ENCODE results near the gene OLFML1. TPM values are rescaled to one million over a fixed set of nuclear protein-coding genes. Genes with fewer than 3 reads are reported as not detected.

Gene OLFML1
- total RNA-seq (2014; rRNA removed; shearing (Covaris generic); ENCODE audit: low replicate concordance), result not detected in 2 replicates

- no peak within 1 kb of the TSS for H3K4me3 ChIP-seq
- no peaks in the 10 kb centered on the region for H3K9me3 ChIP-seq
- DNase-seq, result no peak
- H3K27me3 ChIP-seq, result no peaks in the 10 kb centered on the region
- H3K36me3 ChIP-seq, result no peaks in the 10 kb centered on the region
Measured at GRCh38 chr11:7485186-7486097, at the start of gene OLFML1. TSS of gene OLFML1 (plus strand) at chr11:7485506. CDS start at chr11:7485876, 370 bp downstream.

GRCh38 chr11:7436146-7436545, 49.2 kb upstream of the OLFML1 start:
- no peak for DNase-seq
- H3K4me3 ChIP-seq, result no peak overlapping the region
- no peaks in the 10 kb centered on the region for H3K36me3 ChIP-seq
- no peaks in the 10 kb centered on the region for H3K9me3 ChIP-seq
- no peaks in the 10 kb centered on the region for H3K27me3 ChIP-seq

- no peaks in the 10 kb centered on the region for H3K36me3 ChIP-seq
- no peaks in the 10 kb centered on the region for H3K9me3 ChIP-seq
- no peaks in the 10 kb centered on the region for H3K27me3 ChIP-seq
- DNase-seq, result no peak
- no peak overlapping the region for H3K4me3 ChIP-seq
Measured at GRCh38 chr11:7436657-7437056, 48.6 kb upstream of the OLFML1 start.

DNA sequence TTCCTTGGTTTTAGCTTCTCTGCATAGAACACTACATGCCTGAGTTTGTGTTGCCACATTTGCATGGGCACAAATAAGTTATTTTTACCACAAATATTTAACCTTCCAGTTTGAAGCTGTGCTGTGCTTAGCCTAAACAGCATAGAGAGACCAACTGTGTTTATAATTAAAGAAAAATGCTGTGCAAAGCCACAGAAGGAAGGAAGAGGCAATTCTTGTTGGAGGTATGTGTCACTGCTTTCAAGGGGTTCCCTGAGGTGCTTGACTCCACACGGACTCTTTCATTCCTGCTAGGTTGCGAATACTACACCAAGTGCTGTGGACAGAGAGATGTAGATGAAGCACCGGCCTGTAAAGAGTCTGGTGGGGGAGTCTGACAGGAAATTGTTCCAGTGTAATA, 47.6 kb upstream of the OLFML1 start:
- DNase-seq, result no peak
- no peaks in the 10 kb centered on the region for H3K36me3 ChIP-seq
- no peaks in the 10 kb centered on the region for H3K9me3 ChIP-seq
- H3K4me3 ChIP-seq, result no peak overlapping the region
- H3K27me3 ChIP-seq, result no peaks in the 10 kb centered on the region

- Histone ChIP-seq H3K36me3 (no peaks in the 10 kb centered on the region), H3K27me3 (no peaks in the 10 kb centered on the region), H3K9me3 (no peaks in the 10 kb centered on the region), H3K4me3 (no peak overlapping the region)
- no peak for DNase-seq
Measured at GRCh38 chr11:7439746-7440320, 45.5 kb upstream of the OLFML1 start.

DNA sequence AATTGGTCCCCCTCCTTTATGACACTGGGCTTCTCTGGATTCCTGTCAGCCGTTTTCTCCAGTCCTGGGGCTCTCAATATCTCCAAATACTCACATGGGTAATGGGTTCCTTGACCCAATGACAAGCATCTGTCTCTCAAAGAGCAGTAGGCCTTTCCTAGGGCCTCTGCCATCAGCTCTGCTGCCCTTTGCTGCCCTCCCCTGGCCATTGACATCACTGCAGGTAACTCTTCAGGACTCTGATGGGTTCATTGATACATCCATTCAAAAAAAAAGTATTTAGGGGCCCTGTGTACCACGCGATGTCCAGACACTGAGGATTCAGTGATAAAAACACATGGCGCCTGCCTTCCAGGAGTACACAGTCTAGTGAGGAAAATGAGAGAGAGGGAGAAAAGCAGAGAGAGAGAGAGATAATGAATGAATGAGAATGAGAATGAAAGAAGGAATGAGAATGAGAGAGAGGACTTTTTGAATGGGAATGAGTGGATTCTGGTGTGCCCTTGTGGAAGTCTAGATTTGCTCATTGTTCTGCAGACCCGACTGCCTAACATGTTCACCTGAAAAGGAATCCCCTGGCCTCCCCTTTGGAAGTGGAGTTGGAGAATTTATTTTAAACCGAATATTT, 42.6 kb upstream of the OLFML1 start:
- peak; percentile 46 for DNase-seq
- no peak overlapping the region for H3K4me3 ChIP-seq
- no peaks in the 10 kb centered on the region for H3K9me3 ChIP-seq
- H3K27me3 ChIP-seq, result no peaks in the 10 kb centered on the region
- no peaks in the 10 kb centered on the region for H3K36me3 ChIP-seq

GRCh38 chr11:7444091-7444981, 41.0 kb upstream of the OLFML1 start:
- H3K9me3 ChIP-seq, result no peaks in the 10 kb centered on the region
- H3K4me3 ChIP-seq, result no peak overlapping the region
- DNase-seq, result no peak
- no peaks in the 10 kb centered on the region for H3K36me3 ChIP-seq
- H3K27me3 ChIP-seq, result no peaks in the 10 kb centered on the region

GRCh38 chr11:7445564-7445963, 39.7 kb upstream of the OLFML1 start:
- no peaks in the 10 kb centered on the region for H3K9me3 ChIP-seq

DNA sequence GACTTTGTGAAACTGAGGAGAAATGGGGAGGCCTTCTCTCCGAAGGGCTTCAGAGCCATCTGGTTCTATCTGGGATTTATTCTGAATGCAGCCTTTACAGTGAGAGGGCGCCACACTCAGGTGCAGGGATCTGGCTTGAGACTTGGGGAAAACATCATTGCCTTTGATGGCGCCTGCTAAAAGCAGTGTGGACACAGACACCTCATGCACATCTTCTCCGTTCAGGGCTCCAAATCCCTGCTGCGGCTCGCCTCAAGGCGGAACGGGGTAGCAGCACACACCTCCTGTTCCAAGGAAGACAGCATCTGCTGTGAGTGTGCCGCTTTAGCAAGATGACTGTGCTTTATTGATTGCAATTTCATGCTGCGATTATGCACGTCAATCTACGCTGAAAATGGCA, 37.1 kb upstream of the OLFML1 start:
- no peak for DNase-seq
- Histone ChIP-seq H3K4me3 (no peak overlapping the region), H3K36me3 (no peaks in the 10 kb centered on the region), H3K27me3 (no peaks in the 10 kb centered on the region), H3K9me3 (no peaks in the 10 kb centered on the region)

More at GRCh38 chr11:7445564-7445963, 39.7 kb upstream of the OLFML1 start:
- Histone ChIP-seq H3K36me3 (no peaks in the 10 kb centered on the region), H3K27me3 (no peaks in the 10 kb centered on the region), H3K4me3 (no peak overlapping the region)
- DNase-seq, result no peak

GRCh38 chr11:7449211-7449840, 36.0 kb upstream of the OLFML1 start:
- Histone ChIP-seq H3K4me3 (no peak overlapping the region), H3K27me3 (no peaks in the 10 kb centered on the region), H3K36me3 (no peaks in the 10 kb centered on the region), H3K9me3 (no peaks in the 10 kb centered on the region)
- no peak for DNase-seq

DNA sequence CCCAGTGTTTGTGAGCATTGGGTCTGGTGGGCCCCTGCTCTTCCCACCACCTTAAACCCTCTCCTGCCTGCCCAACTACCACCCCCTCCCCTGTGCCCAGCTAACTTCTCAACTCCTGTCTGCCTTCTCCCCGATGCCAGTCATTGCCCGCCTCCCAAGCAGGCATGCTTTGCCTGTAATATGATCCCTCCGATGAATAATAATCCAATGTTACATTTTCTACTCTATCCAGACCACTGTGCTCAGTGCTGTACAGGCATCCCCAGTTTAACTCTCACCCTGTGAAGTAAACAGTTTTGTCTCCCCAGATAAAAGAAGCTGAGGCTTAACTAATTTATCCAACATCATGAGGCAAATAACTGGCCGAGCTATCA, 35.5 kb upstream of the OLFML1 start:
- Histone ChIP-seq H3K4me3 (no peak overlapping the region), H3K9me3 (no peaks in the 10 kb centered on the region), H3K36me3 (no peaks in the 10 kb centered on the region), H3K27me3 (no peaks in the 10 kb centered on the region)
- peak; percentile 6 for DNase-seq

GRCh38 chr11:7450836-7451235, 34.5 kb upstream of the OLFML1 start:
- DNase-seq, result no peak
- H3K27me3 ChIP-seq, result no peaks in the 10 kb centered on the region
- no peak overlapping the region for H3K4me3 ChIP-seq
- H3K9me3 ChIP-seq, result no peaks in the 10 kb centered on the region
- no peaks in the 10 kb centered on the region for H3K36me3 ChIP-seq

DNA sequence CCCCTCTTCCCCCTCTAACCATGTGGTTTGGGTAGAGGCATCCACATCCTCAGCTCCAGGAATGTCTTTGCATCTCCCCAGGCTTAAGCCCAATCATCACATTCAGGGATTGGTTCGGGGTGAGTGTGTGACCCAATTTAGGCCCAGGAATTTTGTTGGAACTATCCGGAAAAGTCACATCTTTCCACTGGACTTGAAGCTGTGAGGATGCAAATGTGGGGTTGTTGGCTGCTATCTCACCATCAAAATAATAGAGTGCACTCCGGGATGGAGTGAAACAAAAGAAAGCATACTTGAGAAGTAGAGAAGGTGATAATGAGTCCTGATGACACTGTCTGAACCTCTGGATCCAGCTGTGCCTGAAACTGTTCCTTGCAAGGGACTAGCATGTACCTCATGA, 33.8 kb upstream of the OLFML1 start:
- Histone ChIP-seq H3K9me3 (no peaks in the 10 kb centered on the region), H3K36me3 (no peaks in the 10 kb centered on the region), H3K4me3 (no peak overlapping the region), H3K27me3 (no peaks in the 10 kb centered on the region)
- DNase-seq, result no peak

- Histone ChIP-seq H3K9me3 (no peaks in the 10 kb centered on the region), H3K27me3 (no peaks in the 10 kb centered on the region), H3K4me3 (no peak overlapping the region), H3K36me3 (no peaks in the 10 kb centered on the region)
- no peak for DNase-seq
Measured at GRCh38 chr11:7451952-7452494, 33.3 kb upstream of the OLFML1 start.

DNA sequence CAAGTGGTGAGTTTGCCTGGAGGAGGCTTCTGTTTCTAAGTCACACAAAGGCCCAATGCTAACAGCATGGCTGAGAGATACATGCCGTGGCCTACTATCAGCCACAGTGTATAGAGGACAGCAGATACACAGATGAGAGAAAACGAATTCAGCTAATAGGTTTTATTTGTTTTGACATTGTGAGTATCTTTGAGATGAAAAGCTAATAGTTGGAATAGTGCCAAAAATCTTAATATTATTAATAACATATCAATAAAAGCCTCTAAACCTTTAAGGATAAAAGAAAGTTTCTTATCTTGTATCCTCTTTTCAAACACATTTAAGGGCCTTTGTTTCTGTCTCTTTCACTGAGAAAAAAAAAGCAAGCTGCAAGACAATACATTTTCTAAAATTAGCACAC, 30.5 kb upstream of the OLFML1 start:
- Histone ChIP-seq H3K9me3 (no peaks in the 10 kb centered on the region), H3K27me3 (no peaks in the 10 kb centered on the region), H3K4me3 (no peak overlapping the region), H3K36me3 (no peaks in the 10 kb centered on the region)
- DNase-seq, result no peak

DNA sequence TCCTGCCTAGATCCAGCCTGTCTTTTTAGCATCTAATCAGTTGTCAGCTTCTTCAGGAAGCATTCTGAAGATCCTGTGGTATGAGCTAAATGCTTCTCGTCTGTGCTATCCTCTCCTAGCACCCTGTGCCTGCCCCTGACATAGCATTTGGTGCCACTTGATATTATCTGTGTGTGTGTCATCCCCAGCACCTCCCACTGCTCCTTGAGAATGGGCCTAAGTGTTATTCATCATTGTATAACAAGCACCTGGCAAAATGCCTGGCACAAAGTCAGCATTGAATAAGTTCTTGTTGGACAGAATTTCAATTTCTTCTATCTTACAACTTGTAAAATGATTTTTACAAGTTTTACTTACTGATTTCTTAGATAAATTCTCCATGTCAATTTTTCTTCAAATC, 28.1 kb upstream of the OLFML1 start:
- Histone ChIP-seq H3K9me3 (no peaks in the 10 kb centered on the region), H3K27me3 (no peaks in the 10 kb centered on the region), H3K36me3 (no peaks in the 10 kb centered on the region), H3K4me3 (no peak overlapping the region)
- DNase-seq, result peak; percentile 63

Data from MG63 (cell line).